ENCODE results near the gene ANTXR2. TPM values are rescaled to one million over a fixed set of nuclear protein-coding genes. Genes with fewer than 3 reads are reported as not detected.

ANTXR2 gene
- total and polyA plus RNA-seq, 9 of the 15 experiments (the other 6 are each of a cell fraction or from before 2014, with no cell fraction given), result 10.1 to 83.8 (median 60.3) TPM

DNA sequence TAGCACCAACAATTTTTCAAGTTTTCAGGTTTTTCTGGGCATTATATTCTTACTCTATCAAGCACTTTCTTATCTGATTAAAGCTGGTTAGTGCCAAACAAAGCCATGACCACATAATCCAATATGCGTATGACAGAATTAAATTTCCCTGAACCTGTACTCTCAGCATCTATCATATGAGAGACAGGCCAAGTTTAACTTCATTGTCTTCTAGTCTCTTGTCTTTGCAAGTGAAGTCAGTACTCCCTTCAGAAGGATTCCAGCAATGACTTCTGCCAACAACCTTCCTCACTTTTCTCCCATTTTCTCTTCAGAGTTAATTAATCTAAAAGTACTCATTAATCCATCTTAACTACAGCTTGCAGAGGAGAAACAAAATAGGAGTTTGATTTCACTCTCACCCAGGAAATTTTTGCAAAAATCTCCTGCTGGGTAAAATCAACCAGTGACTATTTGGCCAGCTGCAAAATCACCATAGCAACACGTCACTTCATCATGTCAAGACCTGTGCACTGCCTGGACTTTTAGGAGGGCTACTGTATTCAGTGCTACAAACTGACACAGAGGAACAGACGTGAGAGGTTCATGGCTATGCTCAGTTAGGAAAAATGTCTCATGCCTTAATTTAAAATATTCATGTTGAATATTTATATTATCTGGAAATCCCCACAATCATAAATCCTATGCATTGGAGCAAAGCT lies 208.4 kb downstream of the ANTXR2 start:
- WGBS (ENCODE audit: insufficient coverage, low coverage, missing lambda C conversion rate), result 14% methylated on average over 3 of the region's 3 CpGs
- in situ Hi-C loops (cut with MboI), result no loop called here

GRCh38 chr4:79863333-79863732 lies 209.7 kb downstream of the ANTXR2 start:
- no peak overlapping the region for H3K27ac ChIP-seq (ENCODE audit: extremely low read depth, low read depth, low read length)
- intact Hi-C loops (cut with micrococcal nuclease), result no loop called here
- TF ChIP-seq NR4A1 (CRISPR knock-in tag; IDR thresholded peaks at IDR 0.05) (no peak), NR4A1 (tag; IDR thresholded peaks at IDR 0.05) (no peak), SPI1 (IDR thresholded peaks at IDR 0.05; ENCODE audit: borderline replicate concordance, low read depth, low read length) (no peak), PHTF2 (CRISPR knock-in tag; IDR thresholded peaks at IDR 0.05) (no peak), ZNF507 (tag; conservative IDR thresholded peaks at IDR 0.05) (no peak), BRD9 (IDR thresholded peaks at IDR 0.05; ENCODE audit: low read depth, partially characterized antibody) (no peak), ILF3 (IDR thresholded peaks at IDR 0.05; ENCODE audit: borderline replicate concordance) (no peak), MTF1 (CRISPR knock-in tag; IDR thresholded peaks at IDR 0.05; ENCODE audit: borderline replicate concordance) (no peak), ZNF253 (CRISPR knock-in tag; conservative IDR thresholded peaks at IDR 0.05) (no peak), CBX1 (IDR thresholded peaks at IDR 0.05; ENCODE audit: low read depth) (no peak), TGIF2 (CRISPR knock-in tag; IDR thresholded peaks at IDR 0.05) (no peak), ZNF140 (CRISPR knock-in tag; IDR thresholded peaks at IDR 0.05) (no peak), FOSL1 (tag; conservative IDR thresholded peaks at IDR 0.05) (no peak), ZNF41 (CRISPR knock-in tag; conservative IDR thresholded peaks at IDR 0.05) (no peak)
- TF ChIP-seq, protein P1, sequence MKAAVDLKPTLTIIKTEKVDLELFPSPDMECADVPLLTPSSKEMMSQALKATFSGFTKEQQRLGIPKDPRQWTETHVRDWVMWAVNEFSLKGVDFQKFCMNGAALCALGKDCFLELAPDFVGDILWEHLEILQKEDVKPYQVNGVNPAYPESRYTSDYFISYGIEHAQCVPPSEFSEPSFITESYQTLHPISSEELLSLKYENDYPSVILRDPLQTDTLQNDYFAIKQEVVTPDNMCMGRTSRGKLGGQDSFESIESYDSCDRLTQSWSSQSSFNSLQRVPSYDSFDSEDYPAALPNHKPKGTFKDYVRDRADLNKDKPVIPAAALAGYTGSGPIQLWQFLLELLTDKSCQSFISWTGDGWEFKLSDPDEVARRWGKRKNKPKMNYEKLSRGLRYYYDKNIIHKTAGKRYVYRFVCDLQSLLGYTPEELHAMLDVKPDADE (conservative IDR thresholded peaks at IDR 0.05; ENCODE audit: control insufficient read depth, low read depth, low read length), result no peak
- no peaks in the 10 kb centered on the region for H3K9me1 ChIP-seq (ENCODE audit: control insufficient read depth, insufficient read depth, low read length)
- no peak overlapping the region for H3K9ac ChIP-seq (ENCODE audit: insufficient read depth in 1 of 2, low read depth in 2 of 2, low read length in 2 of 2)
- H2AFZ ChIP-seq (ENCODE audit: low read depth, low read length), result no peak overlapping the region
- FAIRE-seq (no peak), DNase-seq (ENCODE audit: extremely low read depth in 1 of 4, low spot score in 3 of 4) (no peak), ATAC-seq (no peak)
- no peak overlapping the region for H3K4me2 ChIP-seq (ENCODE audit: insufficient read depth, low read length)
- no peaks in the 10 kb centered on the region for H3K9me3 ChIP-seq (replicated peaks; ENCODE audit: control insufficient read depth, insufficient read depth, low read depth, low read length)
- in situ Hi-C loops (cut with MboI), result no loop called here
- 22% methylated on average over 3 of the region's 3 CpGs for WGBS (ENCODE audit: insufficient coverage, low coverage, missing lambda C conversion rate)
- POLR2A ChIA-PET, result no interaction called here
- no peaks in the 10 kb centered on the region for H3K4me1 ChIP-seq (replicated peaks in 1 of 2; ENCODE audit: control insufficient read depth in 2 of 2, insufficient read depth in 2 of 2, low read length in 2 of 2)
- BruUV-seq (replicated peaks), result no TSS peak
- H3K4me3 ChIP-seq, result no peak overlapping the region
- no peaks in the 10 kb centered on the region for H3K27me3 ChIP-seq (ENCODE audit: control insufficient read depth in 2 of 2, insufficient read depth in 2 of 2, low read length in 2 of 2)
- CTCF ChIA-PET (ENCODE audit: low intra/inter-chr PET ratio), result no interaction called here
- H3K36me3 ChIP-seq (ENCODE audit: control insufficient read depth, insufficient read depth, low read length), result no peaks in the 10 kb centered on the region
- no peaks in the 10 kb centered on the region for H4K20me1 ChIP-seq (replicated peaks; ENCODE audit: control insufficient read depth, insufficient read depth, low read length)
- H3K79me2 ChIP-seq (ENCODE audit: control insufficient read depth, insufficient read depth, low read length), result no peaks in the 10 kb centered on the region

More for the DNA sequence above, 208.4 kb downstream of the ANTXR2 start:
- ChIA-PET CTCF (ENCODE audit: low intra/inter-chr PET ratio) (no interaction called here), POLR2A (interaction anchor here (0.7 to 0.8 kb wide), 2 partner anchors 15 to 203 kb away, joined by 3 read pairs; no protein-coding TSS in a partner anchor)
- no peak for TF ChIP-seq ZSCAN32 (CRISPR knock-in tag; IDR thresholded peaks at IDR 0.05)
- TF ChIP-seq RFX1 (IDR thresholded peaks at IDR 0.05), result peak; percentile 61
- H3K27ac ChIP-seq (ENCODE audit: extremely low read depth, low read depth, low read length), result no peak overlapping the region
- no peak overlapping the region for H3K4me2 ChIP-seq (ENCODE audit: insufficient read depth, low read length)
- H3K4me1 ChIP-seq (replicated peaks in 1 of 2; ENCODE audit: control insufficient read depth in 2 of 2, insufficient read depth in 2 of 2, low read length in 2 of 2), result no peaks in the 10 kb centered on the region; a peak in 1 of 5 replicates
- H3K79me2 ChIP-seq (ENCODE audit: control insufficient read depth, insufficient read depth, low read length), result no peaks in the 10 kb centered on the region
- no peaks in the 10 kb centered on the region for H3K27me3 ChIP-seq (ENCODE audit: control insufficient read depth in 2 of 2, insufficient read depth in 2 of 2, low read length in 2 of 2)
- no peaks in the 10 kb centered on the region for H4K20me1 ChIP-seq (replicated peaks; ENCODE audit: control insufficient read depth, insufficient read depth, low read length)
- no peaks in the 10 kb centered on the region for H3K36me3 ChIP-seq (ENCODE audit: control insufficient read depth, insufficient read depth, low read length)
- no peak overlapping the region for H3K9ac ChIP-seq (ENCODE audit: insufficient read depth in 1 of 2, low read depth in 2 of 2, low read length in 2 of 2)
- no peak for DNase-seq (ENCODE audit: extremely low read depth in 1 of 4, low spot score in 3 of 4)
- no TSS peak for BruUV-seq (replicated peaks)
- FAIRE-seq, result no peak
- H3K4me3 ChIP-seq, result no peak overlapping the region
- no peak overlapping the region for H2AFZ ChIP-seq (ENCODE audit: low read depth, low read length)
- intact Hi-C loops (cut with micrococcal nuclease), result no loop called here
- no peaks in the 10 kb centered on the region for H3K9me3 ChIP-seq (replicated peaks; ENCODE audit: control insufficient read depth, insufficient read depth, low read depth, low read length)
- no peak for ATAC-seq
- H3K9me1 ChIP-seq (ENCODE audit: control insufficient read depth, insufficient read depth, low read length), result no peaks in the 10 kb centered on the region

All from K562 (cell line).